Panc1 (cell line): ENCODE data around the gene CHODL.

Experiments
- SIN3A ChIP-seq: IDR thresholded peaks from 2 replicates; pipeline ENCODE4 v1.6.1; 2012; ENCODE audit warnings: low read depth, mild to moderate bottlenecking, low read length, moderate library complexity, borderline replicate concordance; ENCODE audit not compliant: insufficient read depth
- TF ChIP-seq, protein P1 (sequence below): fragments of 450-650 bp; IDR thresholded peaks from 2 replicates; pipeline ENCODE4 v1.5.1; 2017; ENCODE audit warnings: mild to moderate bottlenecking

DNA sequence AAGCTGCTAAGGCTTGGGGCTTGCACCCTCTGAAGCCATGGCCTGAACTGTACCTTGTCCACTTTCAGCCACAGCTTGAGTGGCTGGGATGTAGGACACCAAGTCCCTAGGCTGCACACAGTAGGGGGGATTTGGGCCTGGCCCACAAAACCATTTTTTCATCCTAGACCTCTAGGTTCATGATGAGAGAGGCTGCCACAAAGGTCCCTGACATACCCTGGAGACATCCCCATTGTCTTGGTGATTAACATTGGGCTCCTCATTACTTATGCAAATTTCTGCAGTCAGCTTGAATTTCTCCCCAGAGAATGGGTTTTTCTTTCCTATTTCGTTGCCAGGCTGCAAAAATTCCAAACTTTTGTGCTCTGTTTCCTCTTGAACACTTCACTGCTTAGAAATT, 26.3 kb upstream of the CHODL start:
- TF ChIP-seq, protein P1, sequence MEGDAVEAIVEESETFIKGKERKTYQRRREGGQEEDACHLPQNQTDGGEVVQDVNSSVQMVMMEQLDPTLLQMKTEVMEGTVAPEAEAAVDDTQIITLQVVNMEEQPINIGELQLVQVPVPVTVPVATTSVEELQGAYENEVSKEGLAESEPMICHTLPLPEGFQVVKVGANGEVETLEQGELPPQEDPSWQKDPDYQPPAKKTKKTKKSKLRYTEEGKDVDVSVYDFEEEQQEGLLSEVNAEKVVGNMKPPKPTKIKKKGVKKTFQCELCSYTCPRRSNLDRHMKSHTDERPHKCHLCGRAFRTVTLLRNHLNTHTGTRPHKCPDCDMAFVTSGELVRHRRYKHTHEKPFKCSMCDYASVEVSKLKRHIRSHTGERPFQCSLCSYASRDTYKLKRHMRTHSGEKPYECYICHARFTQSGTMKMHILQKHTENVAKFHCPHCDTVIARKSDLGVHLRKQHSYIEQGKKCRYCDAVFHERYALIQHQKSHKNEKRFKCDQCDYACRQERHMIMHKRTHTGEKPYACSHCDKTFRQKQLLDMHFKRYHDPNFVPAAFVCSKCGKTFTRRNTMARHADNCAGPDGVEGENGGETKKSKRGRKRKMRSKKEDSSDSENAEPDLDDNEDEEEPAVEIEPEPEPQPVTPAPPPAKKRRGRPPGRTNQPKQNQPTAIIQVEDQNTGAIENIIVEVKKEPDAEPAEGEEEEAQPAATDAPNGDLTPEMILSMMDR = no peak
- no peak for TF ChIP-seq SIN3A
